Left lung (tissue), 8 donors: ENCODE results near the gene COL10A1. TPM values are rescaled to one million over a fixed set of nuclear protein-coding genes. Genes with fewer than 3 reads are reported as not detected.

ENCODE experiments used
- polyA plus RNA-seq, 6 donors: library from polyadenylated mRNA; unstranded; fragments of 120-200 nt; gene quantifications; one replicate each; pipeline ENCODE4 v1.2.1, GENCODE V29; 2013; ENCODE audit not compliant: insufficient read length in 6 of 6
- total RNA-seq, 2 donors: library from RNA; stranded (reverse); fragmentation: NEBNext Ultra II Directional; extraction: Animal tissue kit (Norgen Biotek cat#: 25700); gene quantifications; one replicate each; pipeline ENCODE4 v1.2.1, GENCODE V29; 2021
- donor health status: DM: no; HTN: yes; CAD: no.
- donor health status: DM: no; HTN: no; CAD: no.

Gene COL10A1
- total and polyA plus RNA-seq, 8 donors = 0.18 to 26.6 (median 0.32) TPM; not detected in 1

Other genes with a start within 250 kb of the COL10A1 start
- gene FRK, start 65.2 kb downstream of the COL10A1 start, total RNA-seq = 10 to 100 TPM in 1 of 2 donors, 1 to 10 TPM in 1; 8.5 to 16.1 TPM
- 1 to 10 TPM; 3.1 to 4.8 (median 4.1) TPM for gene FRK, start 65.2 kb downstream of the COL10A1 start, polyA plus RNA-seq
- 10 to 100 TPM; 36.9 to 48.3 TPM for gene NT5DC1, start 25.3 kb downstream of the COL10A1 start, total RNA-seq
- gene NT5DC1, start 25.3 kb downstream of the COL10A1 start, polyA plus RNA-seq = 10 to 100 TPM; 42.1 to 56.8 (median 53.7) TPM
- gene TSPYL4, start 127.9 kb upstream of the COL10A1 start, total RNA-seq = 10 to 100 TPM; 10.2 to 17.6 TPM
- gene TSPYL4, start 127.9 kb upstream of the COL10A1 start, polyA plus RNA-seq = 10 to 100 TPM; 47.7 to 53.8 (median 51.0) TPM
- gene TSPYL1, start 153.8 kb upstream of the COL10A1 start, total RNA-seq = 10 to 100 TPM; 61.9 to 89.3 TPM
- 100 to 1,000 TPM in 1 of 6 donors, 10 to 100 TPM in 5; 65.6 to 100 (median 81.5) TPM for gene TSPYL1, start 153.8 kb upstream of the COL10A1 start, polyA plus RNA-seq
- gene DSE, start 244.8 kb upstream of the COL10A1 start, total RNA-seq = 10 to 100 TPM; 39.7 to 85.6 TPM
- 10 to 100 TPM; 45.1 to 55.1 (median 51.0) TPM for gene DSE, start 244.8 kb upstream of the COL10A1 start, polyA plus RNA-seq